Suppressor macrophage treated with lipopolysaccharide for 1 hour (primary cell): ENCODE measurements around the gene SMIM41.

Source experiments
- DNase-seq, 3 donors: peaks; one replicate each; pipeline ENCODE4 v3.0.0-alpha.2; 2020 to 2022

Gene SMIM41

DNA sequence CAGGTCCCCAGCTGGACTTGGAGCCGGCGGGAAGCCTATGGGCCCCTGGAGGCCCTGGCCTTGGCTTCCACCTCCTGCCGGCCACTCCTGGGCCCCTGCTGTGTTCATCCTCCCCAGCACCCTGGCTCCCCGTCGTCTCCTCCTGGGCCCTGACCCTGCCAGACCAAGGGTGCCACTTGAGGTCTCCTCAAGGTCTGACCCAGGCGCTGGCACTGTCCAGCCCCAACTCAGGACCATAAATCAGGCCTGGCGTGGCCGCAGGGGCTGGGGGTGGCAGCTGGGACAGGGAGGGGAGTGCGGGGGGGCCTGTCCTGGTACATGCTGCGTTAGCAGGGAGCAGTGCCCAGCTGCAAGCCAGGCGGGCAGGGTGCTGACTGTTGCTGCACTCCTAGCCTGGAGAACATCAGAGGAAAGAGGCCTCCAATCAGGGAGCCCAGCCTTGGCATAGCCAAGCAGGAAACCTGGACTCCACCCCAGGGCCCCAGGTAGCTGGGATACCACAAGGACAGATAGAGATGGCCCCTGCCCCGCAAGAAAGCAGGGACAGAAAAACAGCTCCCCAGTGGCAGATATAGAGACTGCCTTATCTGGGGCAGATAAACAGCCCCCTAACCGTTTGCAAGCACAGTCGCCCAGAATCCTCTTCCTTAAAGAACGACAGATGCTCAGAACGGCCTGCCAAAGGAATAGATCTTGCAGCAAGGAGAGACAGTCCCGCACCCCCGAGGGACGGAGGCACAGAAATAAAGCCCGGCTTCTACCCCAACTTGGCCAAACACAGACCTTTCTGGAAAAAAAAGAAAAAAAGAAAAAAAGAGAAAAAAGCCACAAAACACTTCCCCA lies 16.2 kb upstream of the SMIM41 start:
- DNase-seq = no peak

- DNase-seq = no peak
Observed at GRCh38 chr12:52063981-52064649, 15.4 kb upstream of the SMIM41 start.

DNA sequence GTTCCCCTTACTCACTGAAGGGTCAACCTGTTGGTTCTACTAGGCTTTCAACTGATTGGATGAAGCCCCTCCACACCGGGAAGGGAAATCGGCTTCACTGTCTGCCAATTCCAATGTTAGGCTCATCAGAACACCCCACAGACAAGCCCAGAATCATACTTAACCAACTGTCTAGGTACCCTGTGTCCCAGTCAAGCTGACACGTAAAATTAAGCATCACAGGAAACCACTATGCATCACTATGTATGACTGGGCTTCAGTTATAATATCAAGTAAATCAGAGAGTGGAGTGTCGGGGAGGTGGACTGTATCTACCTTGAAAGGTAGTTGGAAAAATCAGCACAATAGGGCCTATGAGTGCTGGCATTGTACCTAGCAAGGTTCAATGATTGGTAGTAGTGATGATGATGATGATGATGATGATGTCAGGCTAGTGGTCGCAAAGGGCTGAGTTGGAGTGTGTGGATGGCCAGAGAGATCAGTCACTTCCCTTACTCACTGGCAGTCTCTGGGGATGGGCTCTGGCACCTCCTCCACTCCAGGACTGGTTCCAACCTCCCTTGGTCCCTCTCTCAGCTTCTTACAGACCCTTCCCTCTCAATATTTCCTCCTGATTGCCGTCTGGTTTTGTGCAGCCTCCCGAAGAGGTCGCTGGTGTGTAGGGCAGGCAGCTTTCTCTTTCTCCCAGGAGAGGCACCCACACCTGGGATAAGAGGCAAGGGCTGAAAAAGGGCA lies 13.0 kb upstream of the SMIM41 start:
- peak in 1 of 3 donors; percentile 10 for DNase-seq

GRCh38 chr12:52067081-52067374 lies 12.5 kb upstream of the SMIM41 start:
- DNase-seq = no peak

GRCh38 chr12:52069327-52070184 lies 9.9 kb upstream of the SMIM41 start, which contains the start of gene ATG101:
Gene ATG101, plus strand, starts transcription at chr12:52069978. Its CDS starts 3,673 bp downstream, at chr12:52073651.
- peak; percentile 96 for DNase-seq

- no peak for DNase-seq
Observed at GRCh38 chr12:52070185-52070925, 9.1 kb upstream of the SMIM41 start.

DNA sequence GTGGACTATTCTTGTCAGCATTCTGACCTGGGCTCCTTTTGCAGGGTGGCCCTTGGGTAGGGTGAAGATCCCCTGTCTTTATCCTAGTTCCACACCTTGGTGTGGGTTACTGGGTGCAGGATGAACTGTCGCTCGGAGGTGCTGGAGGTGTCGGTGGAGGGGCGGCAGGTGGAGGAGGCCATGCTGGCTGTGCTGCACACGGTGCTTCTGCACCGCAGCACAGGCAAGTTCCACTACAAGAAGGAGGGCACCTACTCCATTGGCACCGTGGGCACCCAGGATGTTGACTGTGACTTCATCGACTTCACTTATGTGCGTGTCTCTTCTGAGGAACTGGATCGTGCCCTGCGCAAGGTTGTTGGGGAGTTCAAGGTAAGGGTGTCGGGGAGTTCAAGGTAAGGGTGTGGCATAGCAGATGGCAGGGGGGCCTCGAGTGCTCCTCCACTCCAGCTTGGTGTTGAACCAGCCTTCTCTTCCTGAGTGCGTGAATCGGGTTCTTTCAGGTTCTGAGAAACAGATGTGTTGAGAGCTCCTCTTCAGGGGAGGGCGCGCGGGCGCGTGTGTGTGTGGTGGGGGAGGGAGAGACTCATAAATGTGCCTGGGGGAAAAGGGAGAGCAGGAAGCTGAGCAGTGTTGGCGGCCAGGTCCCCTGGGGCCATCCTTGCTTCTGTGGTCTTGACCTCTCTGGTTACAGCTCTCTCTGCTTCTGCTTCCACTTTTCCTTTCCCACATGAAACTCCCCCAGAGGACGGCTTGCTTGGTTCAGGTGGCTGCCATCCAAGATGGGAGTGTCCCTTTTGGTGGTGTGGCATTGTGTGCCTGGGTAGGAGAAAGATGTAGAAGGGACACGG lies 5.7 kb upstream of the SMIM41 start:
- no peak for DNase-seq

- DNase-seq = no peak
Observed at GRCh38 chr12:52074971-52075724, 4.4 kb upstream of the SMIM41 start.

GRCh38 chr12:52076811-52077210 lies 2.7 kb upstream of the SMIM41 start:
- DNase-seq = no peak

DNA sequence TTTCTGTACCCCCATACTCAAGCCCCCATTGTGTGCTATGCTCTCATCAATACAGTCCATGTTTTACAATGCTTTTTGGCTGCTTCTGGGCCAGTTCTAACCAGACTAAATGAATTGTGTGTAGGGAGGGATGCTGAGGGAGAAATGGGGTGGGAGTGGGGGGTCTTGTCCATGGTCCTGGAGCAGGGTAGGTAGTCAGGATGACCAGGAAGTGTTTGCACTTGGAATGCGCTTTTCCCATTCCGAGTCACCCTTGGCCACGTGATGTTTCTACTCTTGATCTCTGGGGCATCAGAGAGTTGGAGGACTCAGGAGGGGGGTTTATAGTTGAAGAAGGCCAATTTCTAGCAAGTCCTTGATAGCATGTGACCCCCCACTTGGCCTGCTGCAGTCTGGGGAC lies 1.2 kb upstream of the SMIM41 start:
- DNase-seq = no peak

DNA sequence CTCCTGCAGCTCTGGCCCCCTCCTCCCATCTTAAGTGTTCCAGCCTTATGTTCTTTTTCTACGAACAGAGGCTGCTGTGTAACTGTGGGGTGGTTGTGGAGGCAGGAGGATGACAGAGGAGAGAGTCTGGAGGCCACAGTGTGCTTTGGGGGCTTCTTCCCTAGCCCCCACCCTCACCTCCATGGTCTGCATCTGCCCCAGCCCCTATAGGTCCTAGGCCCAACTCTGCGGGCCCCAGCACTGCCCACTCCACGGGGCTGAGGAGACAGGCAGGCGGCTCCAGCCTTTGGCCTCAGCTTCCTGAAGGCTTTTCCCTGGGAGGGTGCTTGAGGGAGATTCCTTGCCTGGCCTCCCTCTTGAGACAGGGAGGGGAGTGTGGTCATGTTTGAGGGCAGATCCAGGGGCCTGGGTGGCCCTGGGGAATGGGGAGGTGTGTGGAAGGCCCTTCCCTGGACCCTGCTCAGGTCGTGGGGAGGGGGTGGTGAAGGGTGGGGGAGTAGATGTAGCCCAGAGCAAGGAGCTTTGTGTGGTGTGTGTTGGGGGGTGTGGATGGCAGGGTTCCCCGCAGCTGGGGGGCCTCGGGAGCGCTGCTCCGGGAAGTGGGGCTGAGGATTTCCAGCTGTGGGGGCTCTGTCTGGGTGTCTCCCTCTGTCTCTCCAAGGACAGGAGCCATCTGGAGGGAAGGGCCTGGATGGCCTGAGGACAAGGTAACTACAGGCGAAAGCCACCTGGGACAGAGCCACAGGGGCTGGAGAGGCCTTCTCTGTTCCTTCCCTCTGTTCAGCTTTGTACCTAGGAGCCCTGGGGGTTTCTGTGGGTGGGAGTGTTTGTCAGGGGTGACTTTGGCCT lies 1.1 kb downstream of the SMIM41 start:
- DNase-seq = no peak

- no peak for DNase-seq
Observed at GRCh38 chr12:52081263-52081733, 1.8 kb downstream of the SMIM41 start.

DNA sequence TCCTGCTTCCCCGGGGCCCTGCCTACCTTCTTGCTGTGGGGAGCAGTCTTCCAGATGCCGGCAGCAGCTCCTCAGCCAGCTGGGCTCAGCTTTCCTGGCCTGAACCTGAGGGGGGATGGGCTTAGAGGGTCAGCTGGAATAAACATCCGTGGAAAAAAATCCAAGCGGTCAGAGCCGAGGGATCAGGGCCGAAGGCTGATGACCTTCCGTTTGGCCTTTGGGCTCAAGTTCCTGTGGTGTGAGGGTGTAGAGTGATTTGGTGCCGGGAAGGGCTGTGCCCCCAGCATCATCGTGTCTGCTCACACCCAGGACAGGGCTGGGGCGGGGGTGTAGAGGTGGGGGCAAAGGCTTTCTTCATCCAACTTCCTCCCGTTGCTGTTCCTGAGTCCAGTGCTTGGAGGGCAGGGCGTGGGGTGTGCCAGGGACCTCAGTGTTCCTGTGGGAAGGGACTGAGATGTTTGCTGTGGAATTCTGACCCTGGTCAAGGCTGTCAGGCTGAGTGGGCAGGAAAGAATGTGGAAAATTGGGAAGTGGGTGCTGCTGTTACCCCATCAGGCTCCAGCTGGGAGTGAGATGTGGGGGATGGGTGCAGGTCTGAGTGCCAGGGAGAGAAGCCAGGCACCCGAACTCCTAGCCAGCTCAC lies 2.6 kb downstream of the SMIM41 start:
- no peak for DNase-seq

GRCh38 chr12:52082669-52082987 lies 3.1 kb downstream of the SMIM41 start:
- DNase-seq = no peak

- DNase-seq = peak; percentile 65 to 79 (median 78)
Observed at GRCh38 chr12:52082988-52083637, 3.6 kb downstream of the SMIM41 start.

DNA sequence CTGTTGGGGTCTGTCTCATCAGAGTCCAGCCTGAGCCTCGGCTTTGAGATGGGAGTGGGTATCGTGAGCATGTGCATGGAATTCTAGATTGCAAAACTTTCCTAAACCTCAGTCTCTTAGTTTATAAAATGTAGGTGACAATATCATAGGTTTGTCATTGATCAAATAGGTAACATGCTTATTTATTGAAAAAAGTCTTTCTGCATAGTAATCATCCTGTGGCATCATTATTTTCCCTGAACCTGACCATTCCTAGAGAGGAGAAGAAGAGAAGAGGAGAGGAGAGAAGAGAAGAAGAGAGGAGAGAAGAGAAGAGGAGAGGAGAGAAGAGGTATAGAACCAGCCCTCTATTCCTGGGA lies 4.1 kb downstream of the SMIM41 start:
- no peak for DNase-seq

GRCh38 chr12:52084491-52085231 lies 5.2 kb downstream of the SMIM41 start:
- no peak for DNase-seq
